Uterus (tissue), 4 donors: ENCODE data around the gene AGBL4. TPM values are rescaled to one million over a fixed set of nuclear protein-coding genes. Genes with fewer than 3 reads are reported as not detected.

Experiments
- DNase-seq, 2 donors: peaks; one replicate each; pipeline ENCODE4 v3.0.0-alpha.2; 2019 to 2020
- H3K27ac ChIP-seq, 2 donors: fragments of 200-600 bp; sonication (generic); 1 replicate in 1 of 2; 2 replicates in 1 of 2; pipeline ENCODE4 v1.5.1; 2016 to 2018
- H3K27me3 ChIP-seq, 2 donors: fragments of 200-600 bp; sonication (generic); one replicate each; pipeline ENCODE4 v1.5.1; 2018 to 2019; ENCODE audit warnings: control low read depth in 1 of 2
- H3K36me3 ChIP-seq, 2 donors: fragments of 200-600 bp; sonication (generic); one replicate each; pipeline ENCODE4 v1.5.1; 2019; ENCODE audit warnings: control low read depth in 1 of 2
- H3K4me1 ChIP-seq, 2 donors: fragments of 200-600 bp; sonication (generic); one replicate each; pipeline ENCODE4 v1.5.1; 2018 to 2019; ENCODE audit warnings: control low read depth in 1 of 2
- H3K4me3 ChIP-seq, 2 donors: fragments of 200-600 bp; sonication (generic); 1 replicate in 1 of 2; 2 replicates in 1 of 2; pipeline ENCODE4 v1.5.1; 2018 to 2019; ENCODE audit warnings: mild to moderate bottlenecking in 1 of 2
- H3K9me3 ChIP-seq, 2 donors: fragments of 200-600 bp; sonication (generic); one replicate each; pipeline ENCODE4 v1.5.1; 2019; ENCODE audit warnings: control low read depth in 1 of 2
- CTCF ChIP-seq, 4 experiments: fragments of 200-600 bp in 2 of 4; fragments of 450-650 bp in 2 of 4; sonication (generic) in 2 of 4; IDR thresholded peaks; one replicate each; pipeline ENCODE4 v1.5.1; 2016 to 2019; ENCODE audit warnings: antibody characterized with exemption in 4 of 4, mild to moderate bottlenecking in 2 of 4, moderate library complexity in 1 of 4
- POLR2A ChIP-seq, 2 donors: fragments of 450-650 bp; IDR thresholded peaks; one replicate each; pipeline ENCODE4 v1.6.1; 2016; ENCODE audit warnings: antibody characterized with exemption in 2 of 2, mild to moderate bottlenecking in 1 of 2, moderate library complexity in 1 of 2
- intact Hi-C: fragments of 100-400 bp; cut with DNase I; formaldehyde crosslinking; loops from one replicate; pipeline ENCODE4 v1.15.1; 2023; ENCODE audit warnings: low total_unique reads
- total RNA-seq, 4 donors: library from RNA; depleted of rRNA in 3 of 4; stranded (reverse); fragments of >200 nt in 3 of 4; gene quantifications; one replicate each; pipeline versions ENCODE4 v1.1.0 to v1.2.4, GENCODE V29; 2014 to 2023
- donor health status: DM: yes; HTN: yes; CAD: no.

The AGBL4 gene
- total RNA-seq, 4 donors from 2014 or later, result 0.85 to 1.9 TPM; not detected in 2

GRCh38 chr1:48917901-48918603 lies 1105.7 kb downstream of the AGBL4 start:
- no peaks in the 10 kb centered on the region for H3K36me3 ChIP-seq
- no peak overlapping the region for H3K4me3 ChIP-seq
- no peaks in the 10 kb centered on the region for H3K4me1 ChIP-seq
- DNase-seq, result no peak
- intact Hi-C loops, result no loop called here
- TF ChIP-seq POLR2A (IDR thresholded peaks at IDR 0.05) (no peak), CTCF (IDR thresholded peaks at IDR 0.05) (no peak)
- H3K27me3 ChIP-seq, result no peaks in the 10 kb centered on the region
- H3K9me3 ChIP-seq, result no peaks in the 10 kb centered on the region
- H3K27ac ChIP-seq, result no peak overlapping the region

GRCh38 chr1:48917070-48917454 lies 1106.7 kb downstream of the AGBL4 start:
- Histone ChIP-seq H3K36me3 (no peaks in the 10 kb centered on the region), H3K27me3 (no peaks in the 10 kb centered on the region), H3K4me1 (no peaks in the 10 kb centered on the region), H3K9me3 (no peaks in the 10 kb centered on the region), H3K4me3 (no peak overlapping the region), H3K27ac (no peak overlapping the region)
- no peak for DNase-seq
- intact Hi-C loops, result no loop called here
- TF ChIP-seq POLR2A (IDR thresholded peaks at IDR 0.05) (no peak), CTCF (IDR thresholded peaks at IDR 0.05) (no peak)

- H3K4me1 ChIP-seq, result no peaks in the 10 kb centered on the region
- TF ChIP-seq CTCF (IDR thresholded peaks at IDR 0.05) (no peak), POLR2A (IDR thresholded peaks at IDR 0.05) (no peak)
- intact Hi-C loops, result no loop called here
- no peak overlapping the region for H3K27ac ChIP-seq
- H3K27me3 ChIP-seq, result no peaks in the 10 kb centered on the region
- no peaks in the 10 kb centered on the region for H3K36me3 ChIP-seq
- no peaks in the 10 kb centered on the region for H3K9me3 ChIP-seq
- DNase-seq, result no peak
- no peak overlapping the region for H3K4me3 ChIP-seq
Observed at GRCh38 chr1:48916130-48917069, 1107.4 kb downstream of the AGBL4 start.

DNA sequence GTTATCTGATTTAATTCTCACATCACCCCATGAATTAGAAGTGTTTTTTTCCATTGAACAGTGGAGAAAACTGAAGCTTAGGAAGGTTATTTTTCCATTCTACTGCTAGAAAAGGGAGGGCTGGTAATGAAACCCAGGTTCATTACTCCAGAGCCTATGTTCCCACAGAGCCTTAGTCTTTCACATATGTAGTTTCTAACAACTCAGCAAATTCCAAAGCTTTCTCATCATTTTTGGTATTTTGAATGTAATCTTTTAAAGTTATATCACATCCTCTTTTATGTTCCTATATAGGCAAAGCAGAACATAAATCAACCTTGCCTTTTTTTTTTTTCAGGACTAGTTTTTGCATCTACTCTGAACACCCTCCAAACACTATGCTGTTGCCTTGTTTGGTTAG lies 1115.1 kb downstream of the AGBL4 start:
- H3K4me1 ChIP-seq, result no peaks in the 10 kb centered on the region
- no peak overlapping the region for H3K4me3 ChIP-seq
- no peak for TF ChIP-seq POLR2A (IDR thresholded peaks at IDR 0.05)
- no peak overlapping the region for H3K27ac ChIP-seq
- intact Hi-C loops, result no loop called here
- DNase-seq, result no peak
- no peaks in the 10 kb centered on the region for H3K27me3 ChIP-seq
- H3K9me3 ChIP-seq, result no peaks in the 10 kb centered on the region
- H3K36me3 ChIP-seq, result no peaks in the 10 kb centered on the region

- Histone ChIP-seq H3K4me1 (no peaks in the 10 kb centered on the region), H3K36me3 (no peaks in the 10 kb centered on the region), H3K27ac (no peak overlapping the region), H3K4me3 (no peak overlapping the region), H3K9me3 (no peaks in the 10 kb centered on the region), H3K27me3 (no peaks in the 10 kb centered on the region)
- TF ChIP-seq POLR2A (IDR thresholded peaks at IDR 0.05) (no peak), CTCF (IDR thresholded peaks at IDR 0.05) (no peak)
- DNase-seq, result no peak
- intact Hi-C loops, result no loop called here
Observed at GRCh38 chr1:48906729-48907128, 1117.0 kb downstream of the AGBL4 start.
